ENCODE measurements around the gene PPM1M.
A peak's percentile ranks its signal among the peaks of the same experiment; 100 is the strongest.
"Not testable (repeated sequence)": the region's sequence is repeated elsewhere in the genome, so short reads cannot be mapped to it uniquely, and the experiment has no call there.

Gene PPM1M

DNA sequence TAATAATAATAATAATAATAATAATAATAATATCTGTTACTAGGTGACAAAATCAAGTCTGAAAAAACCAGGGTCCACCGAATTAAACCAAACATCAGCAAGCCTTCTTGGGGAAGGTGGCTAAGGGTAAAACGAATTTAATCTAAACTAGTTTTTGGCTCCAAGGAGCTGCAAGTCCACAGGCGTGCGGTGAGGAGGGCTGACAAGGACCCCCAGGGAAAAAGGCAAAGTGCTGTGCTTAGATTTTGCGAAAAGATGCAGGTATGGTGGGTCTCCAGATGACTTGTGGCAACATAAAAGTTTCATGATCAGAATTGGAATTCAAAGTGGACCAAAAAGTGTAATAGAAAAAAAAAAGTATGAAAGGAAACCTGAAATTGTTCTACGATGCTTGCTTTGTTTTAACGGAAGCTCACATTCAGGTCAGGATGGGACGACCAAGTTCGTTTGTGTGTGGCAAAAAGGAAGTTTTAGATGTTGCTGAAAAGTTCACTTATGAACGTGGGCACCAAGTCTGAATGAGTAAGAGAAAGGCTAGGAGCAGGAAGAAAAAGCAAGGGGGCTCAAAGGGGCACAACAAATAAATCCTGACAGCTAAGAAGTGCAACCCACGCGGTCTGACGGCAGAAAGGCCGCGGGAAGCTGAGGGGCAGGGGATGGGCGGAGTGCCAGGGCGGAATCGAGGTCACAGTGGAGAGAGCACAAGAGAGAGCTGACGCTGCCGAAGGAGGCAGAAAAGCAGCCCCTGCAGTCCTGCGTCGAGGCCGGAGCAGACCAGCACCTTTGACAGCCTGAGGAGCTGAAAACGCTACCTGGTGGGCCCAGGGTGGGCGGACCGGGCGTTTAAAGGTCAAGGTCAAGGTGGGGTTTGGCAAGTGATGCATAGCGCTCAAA is 31.8 kb downstream of the PPM1M start:
- peak; percentile 54 to 77 (median 71) for DNase-seq (ENCODE audit: low read depth in 3 of 3)

DNA sequence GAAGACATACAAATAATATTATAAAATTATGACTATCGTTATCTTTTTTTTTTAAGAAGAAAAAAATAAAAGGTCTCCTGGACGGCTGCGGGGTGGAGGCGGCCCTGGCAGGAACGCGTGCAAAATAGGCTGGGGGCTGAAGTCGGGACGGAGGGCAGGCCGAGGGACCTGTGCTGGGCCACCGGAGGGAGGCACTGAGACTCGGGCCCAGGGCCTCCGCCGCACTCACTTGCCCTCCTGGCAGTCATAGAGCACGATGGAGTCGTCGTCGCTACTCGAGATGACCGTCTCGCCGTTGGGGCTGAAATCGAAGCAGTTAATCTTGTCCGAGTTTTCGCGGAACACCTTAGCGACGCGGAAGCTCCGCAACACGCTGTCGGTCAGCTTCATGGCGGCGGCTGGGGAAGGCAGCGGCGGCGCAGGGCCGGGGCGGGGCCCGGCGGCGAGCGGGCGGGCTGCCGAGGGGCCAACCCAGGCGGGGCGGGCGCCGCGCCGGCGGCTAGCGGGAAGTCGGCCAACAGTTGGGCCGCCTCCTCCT is 32.5 kb downstream of the PPM1M start:
- DNase-seq (ENCODE audit: low read depth in 3 of 3), result peak in 2 of 3 donors; percentile 33 to 56

DNA sequence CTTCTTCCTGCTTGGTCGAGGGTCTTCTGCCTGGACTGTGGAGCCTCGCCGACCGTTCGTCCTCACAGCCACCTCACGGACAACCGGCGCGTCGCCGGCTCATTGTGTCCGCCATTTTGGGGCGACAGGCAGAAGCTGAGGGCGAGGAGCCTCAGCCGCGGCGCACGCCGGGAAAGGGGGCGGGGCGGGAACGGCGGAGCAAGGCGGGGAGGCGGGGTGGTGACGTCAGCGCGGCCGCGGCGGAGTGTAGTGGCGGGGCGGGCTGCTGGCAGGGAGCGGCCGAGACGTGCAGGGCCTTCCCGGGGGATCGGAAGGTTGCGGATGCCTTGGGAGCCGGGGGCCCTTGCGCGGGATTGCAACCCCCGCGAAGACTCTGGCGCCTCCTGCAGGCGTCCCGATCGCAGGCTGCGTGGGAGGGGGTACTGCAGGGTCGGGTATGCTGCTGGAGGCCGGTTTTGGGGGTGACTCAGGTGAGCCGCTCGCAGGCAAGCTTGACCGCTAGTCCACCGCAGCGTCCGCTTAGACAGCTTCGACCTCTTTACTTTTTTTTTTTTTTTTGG is 33.0 kb downstream of the PPM1M start, which contains the start of gene WDR82:
Gene WDR82 (minus strand): TSS at position 140 of the 560 bp plus-strand sequence. CDS start 288 bp downstream, outside the sequence.
- peak; percentile 95 to 99 (median 98) for DNase-seq (ENCODE audit: low read depth in 3 of 3)

GRCh38 chr3:52279596-52279995 is 34.0 kb downstream of the PPM1M start:
- no peak for DNase-seq (ENCODE audit: low read depth in 3 of 3)

GRCh38 chr3:52280050-52280461 is 34.5 kb downstream of the PPM1M start:
- DNase-seq (ENCODE audit: low read depth in 3 of 3), result no peak

GRCh38 chr3:52281981-52282801 is 36.6 kb downstream of the PPM1M start:
- DNase-seq (ENCODE audit: low read depth in 3 of 3), result no peak

DNA sequence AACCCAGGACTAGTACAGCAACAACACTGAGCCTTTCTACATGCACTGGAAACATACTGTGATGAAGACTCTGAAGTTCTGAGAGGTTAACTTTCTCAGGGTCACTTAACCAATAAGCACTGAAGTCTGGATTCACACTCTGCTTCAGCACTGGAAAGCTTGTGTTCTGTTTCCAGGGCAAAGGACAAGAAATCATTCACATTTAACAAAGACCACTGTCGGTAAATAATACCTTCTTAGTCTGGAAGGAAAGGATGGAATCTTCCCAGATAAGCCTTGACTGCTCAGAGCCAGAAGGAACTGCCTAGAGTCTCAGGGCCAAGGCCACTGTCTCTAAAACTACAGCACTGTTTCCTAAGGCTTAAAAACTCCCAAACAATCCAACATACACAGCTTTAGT is 37.7 kb downstream of the PPM1M start:
- no peak for DNase-seq (ENCODE audit: low read depth in 3 of 3)

GRCh38 chr3:52284051-52284450 is 38.5 kb downstream of the PPM1M start:
- DNase-seq (ENCODE audit: low read depth in 3 of 3), result not testable (repeated sequence)

DNA sequence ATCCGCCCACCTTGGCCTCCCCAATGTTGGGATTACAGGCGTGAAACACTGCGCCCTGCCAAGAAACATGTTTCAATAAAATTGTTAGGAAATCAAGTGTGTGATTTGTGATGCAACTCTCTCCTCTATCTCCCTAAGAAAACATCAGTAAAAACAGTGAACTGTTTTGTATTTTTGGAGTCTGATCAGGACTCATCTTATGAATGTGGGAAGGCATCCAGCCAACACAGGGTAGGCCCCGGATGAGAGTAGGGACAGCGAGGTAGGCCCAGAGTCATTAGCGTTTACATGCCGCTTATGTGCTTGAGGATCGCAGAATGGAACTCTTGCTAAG is 41.2 kb downstream of the PPM1M start:
- DNase-seq (ENCODE audit: low read depth in 3 of 3), result no peak

GRCh38 chr3:52288674-52289073 is 43.1 kb downstream of the PPM1M start:
- no peak for DNase-seq (ENCODE audit: low read depth in 3 of 3)

DNA sequence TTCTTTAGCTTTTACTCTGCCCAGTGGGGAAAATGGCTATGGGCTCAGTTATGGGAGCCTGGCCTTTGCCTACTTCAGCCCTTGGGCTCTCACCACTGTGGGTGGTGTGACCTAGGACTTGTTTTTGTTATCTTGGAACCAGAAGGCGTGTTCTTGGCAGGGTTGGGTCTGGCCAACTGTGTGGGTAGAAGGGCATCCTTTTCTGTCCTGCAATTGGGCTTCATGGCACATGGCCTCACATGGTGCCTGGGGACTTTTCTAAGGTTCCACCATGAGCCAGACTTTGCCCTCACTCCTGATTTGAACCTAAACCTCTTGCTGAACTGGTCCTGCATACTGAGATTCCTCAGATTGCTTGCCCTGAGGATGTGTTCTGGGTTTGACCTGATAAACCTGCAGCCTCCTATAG is 43.8 kb downstream of the PPM1M start:
- DNase-seq (ENCODE audit: low read depth in 3 of 3), result no peak

GRCh38 chr3:52289747-52290595 is 44.4 kb downstream of the PPM1M start:
- no peak for DNase-seq (ENCODE audit: low read depth in 3 of 3)

GRCh38 chr3:52290596-52291507 is 45.3 kb downstream of the PPM1M start:
- DNase-seq (ENCODE audit: low read depth in 3 of 3), result no peak

DNA sequence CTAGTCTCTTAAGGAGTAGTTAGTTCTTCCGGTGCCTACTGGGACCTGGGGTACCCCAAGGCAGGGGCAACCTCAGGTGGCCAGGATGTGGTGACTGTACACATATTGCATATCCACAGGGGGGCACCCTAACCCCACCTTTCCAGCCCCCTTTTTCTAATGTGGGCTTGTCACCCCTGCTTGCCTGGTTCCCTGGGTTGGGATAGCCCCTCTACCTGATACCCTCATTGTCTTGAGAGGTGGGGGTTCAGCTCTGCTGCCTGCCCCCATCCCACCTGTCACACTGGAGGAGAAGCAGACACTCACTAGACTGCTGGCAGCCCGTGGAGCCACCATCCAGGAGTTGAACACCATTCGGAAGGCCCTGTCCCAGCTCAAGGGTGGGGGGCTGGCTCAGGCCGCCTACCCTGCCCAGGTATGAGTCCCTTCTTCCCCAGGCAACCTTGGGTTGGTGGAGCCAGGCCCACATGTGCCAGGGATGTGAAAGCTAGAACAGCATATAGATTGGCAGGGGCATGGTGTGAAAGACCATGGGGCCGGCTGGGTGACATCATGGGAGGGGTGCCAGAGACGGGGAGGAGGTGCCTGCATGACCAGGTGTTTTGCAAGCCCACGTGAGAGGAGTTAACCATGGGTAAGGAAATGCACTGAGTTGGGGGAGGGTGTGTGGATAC is 46.1 kb downstream of the PPM1M start:
- DNase-seq (ENCODE audit: low read depth in 3 of 3), result no peak

DNA sequence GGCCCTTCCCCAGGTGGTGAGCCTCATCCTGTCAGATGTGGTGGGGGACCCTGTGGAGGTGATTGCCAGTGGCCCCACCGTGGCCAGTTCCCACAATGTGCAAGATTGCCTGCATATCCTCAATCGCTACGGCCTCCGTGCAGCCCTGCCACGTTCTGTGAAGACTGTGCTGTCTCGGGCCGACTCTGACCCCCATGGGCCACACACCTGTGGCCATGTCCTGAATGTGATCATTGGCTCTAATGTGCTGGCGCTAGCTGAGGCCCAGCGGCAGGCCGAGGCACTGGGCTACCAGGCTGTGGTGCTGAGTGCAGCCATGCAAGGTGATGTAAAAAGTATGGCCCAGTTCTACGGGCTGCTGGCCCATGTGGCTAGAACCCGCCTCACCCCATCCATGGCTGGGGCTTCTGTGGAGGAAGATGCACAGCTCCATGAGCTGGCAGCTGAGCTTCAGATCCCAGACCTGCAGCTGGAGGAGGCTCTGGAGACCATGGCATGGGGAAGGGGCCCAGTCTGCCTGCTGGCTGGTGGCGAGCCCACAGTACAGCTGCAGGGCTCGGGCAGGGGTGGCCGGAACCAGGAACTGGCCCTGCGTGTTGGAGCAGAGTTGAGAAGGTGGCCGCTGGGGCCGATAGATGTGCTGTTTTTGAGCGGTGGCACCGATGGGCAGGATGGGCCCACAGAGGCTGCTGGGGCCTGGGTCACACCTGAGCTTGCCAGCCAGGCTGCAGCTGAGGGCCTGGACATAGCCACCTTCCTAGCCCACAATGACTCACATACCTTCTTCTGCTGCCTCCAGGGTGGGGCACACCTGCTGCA is 46.9 kb downstream of the PPM1M start:
- no peak for DNase-seq (ENCODE audit: low read depth in 3 of 3)

DNA sequence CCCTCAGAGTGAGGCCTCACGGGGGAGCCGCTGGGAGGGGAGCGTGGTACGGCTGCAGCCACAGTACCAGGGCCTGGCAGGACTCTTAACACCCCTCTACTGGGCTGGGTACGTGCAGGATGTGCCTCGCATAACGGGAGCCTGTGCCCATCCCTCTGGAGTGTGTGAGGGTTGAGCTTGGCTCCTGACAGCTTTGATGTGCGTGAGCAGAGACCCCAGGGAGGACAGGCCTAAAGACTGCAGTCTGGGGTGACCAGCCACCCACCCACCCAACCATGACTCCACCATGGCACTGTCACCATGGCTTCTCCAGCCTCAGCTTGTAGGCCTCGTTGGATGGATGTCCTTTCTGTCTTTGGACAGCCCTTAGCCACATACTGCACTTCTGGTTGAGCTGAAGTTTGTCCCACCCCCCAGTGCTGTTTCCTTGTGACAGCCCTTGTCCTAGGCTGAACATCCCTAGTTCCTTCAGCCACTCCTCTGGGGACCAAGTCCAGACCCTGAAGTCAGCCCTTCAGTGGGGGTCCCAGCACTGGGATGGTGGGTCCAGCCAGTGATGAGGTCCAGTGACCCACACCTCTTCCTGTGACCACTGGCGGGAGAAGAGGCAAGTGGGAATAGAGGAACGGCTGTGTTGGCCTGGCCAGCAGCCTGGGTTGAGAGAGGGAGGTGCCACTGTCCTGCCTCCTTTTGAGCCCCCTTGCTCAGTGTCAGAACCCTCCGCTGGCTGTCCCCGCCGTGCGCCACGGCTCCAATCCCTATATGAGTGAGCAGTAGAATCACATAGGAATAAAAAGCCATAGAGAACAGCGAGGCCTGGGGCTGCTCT is 48.1 kb downstream of the PPM1M start:
- DNase-seq (ENCODE audit: low read depth in 3 of 3), result no peak

- DNase-seq (ENCODE audit: low read depth in 3 of 3), result no peak
These were observed 49.0 kb downstream of the PPM1M start for GRCh38 chr3:52294320-52295150.
